ENCODE data around the gene TRPM8.

Gene TRPM8

GRCh38 chr2:233901367-233901766 lies 15.8 kb upstream of the TRPM8 start:
- H3K27me3 Mint-ChIP-seq (ENCODE audit: low read depth, poor library complexity): peaks cover 49% of the 10 kb centered on the region
- no peaks in the 10 kb centered on the region for H3K4me1 Mint-ChIP-seq
- no peak for TF ChIP-seq CTCF (IDR thresholded peaks at IDR 0.05)
- H3K9me3 Mint-ChIP-seq: peaks cover 4% of the 10 kb centered on the region
- no peak overlapping the region for H3K4me3 Mint-ChIP-seq
- H3K36me3 Mint-ChIP-seq (ENCODE audit: low read depth): no peaks in the 10 kb centered on the region
- H3K27ac Mint-ChIP-seq: no peak overlapping the region
- DNase-seq: no peak

GRCh38 chr2:233901884-233902283 lies 15.3 kb upstream of the TRPM8 start:
- Mint-ChIP-seq H3K4me3 (no peak overlapping the region), H3K36me3 (ENCODE audit: low read depth) (no peaks in the 10 kb centered on the region), H3K9me3 (peaks cover 4% of the 10 kb centered on the region), H3K27ac (no peak overlapping the region), H3K27me3 (ENCODE audit: low read depth, poor library complexity) (peaks cover 44% of the 10 kb centered on the region), H3K4me1 (no peaks in the 10 kb centered on the region)
- no peak for TF ChIP-seq CTCF (IDR thresholded peaks at IDR 0.05)
- no peak for DNase-seq

GRCh38 chr2:233905945-233906344 lies 11.2 kb upstream of the TRPM8 start:
- Mint-ChIP-seq H3K9me3 (peaks cover 4% of the 10 kb centered on the region), H3K4me3 (no peak overlapping the region), H3K27ac (no peak overlapping the region), H3K27me3 (ENCODE audit: low read depth, poor library complexity) (peaks cover 47% of the 10 kb centered on the region), H3K4me1 (no peaks in the 10 kb centered on the region), H3K36me3 (ENCODE audit: low read depth) (no peaks in the 10 kb centered on the region)
- TF ChIP-seq CTCF (IDR thresholded peaks at IDR 0.05): no peak
- DNase-seq: no peak

- Mint-ChIP-seq H3K4me3 (no peak overlapping the region), H3K36me3 (ENCODE audit: low read depth) (no peaks in the 10 kb centered on the region), H3K4me1 (no peaks in the 10 kb centered on the region), H3K27me3 (ENCODE audit: low read depth, poor library complexity) (peaks cover 44% of the 10 kb centered on the region), H3K27ac (no peak overlapping the region), H3K9me3 (peaks cover 4% of the 10 kb centered on the region)
- TF ChIP-seq CTCF (IDR thresholded peaks at IDR 0.05): no peak
- no peak for DNase-seq
Observed at GRCh38 chr2:233907627-233908026, 9.5 kb upstream of the TRPM8 start.

GRCh38 chr2:233912691-233913423 lies 4.3 kb upstream of the TRPM8 start:
- Mint-ChIP-seq H3K36me3 (ENCODE audit: low read depth) (no peaks in the 10 kb centered on the region), H3K9me3 (no peaks in the 10 kb centered on the region), H3K27ac (no peak overlapping the region), H3K27me3 (ENCODE audit: low read depth, poor library complexity) (peaks cover 47% of the 10 kb centered on the region), H3K4me1 (no peaks in the 10 kb centered on the region), H3K4me3 (no peak overlapping the region)
- DNase-seq: peak; percentile 88
- no peak for TF ChIP-seq CTCF (IDR thresholded peaks at IDR 0.05)

GRCh38 chr2:233915128-233915527 lies 2.0 kb upstream of the TRPM8 start:
- H3K4me1 Mint-ChIP-seq: no peaks in the 10 kb centered on the region
- H3K27ac Mint-ChIP-seq: no peak overlapping the region
- H3K4me3 Mint-ChIP-seq: no peak overlapping the region
- DNase-seq: no peak
- H3K9me3 Mint-ChIP-seq: no peaks in the 10 kb centered on the region
- no peaks in the 10 kb centered on the region for H3K36me3 Mint-ChIP-seq (ENCODE audit: low read depth)
- TF ChIP-seq CTCF (IDR thresholded peaks at IDR 0.05): peak; percentile 13
- H3K27me3 Mint-ChIP-seq (ENCODE audit: low read depth, poor library complexity): peaks cover 42% of the 10 kb centered on the region
